ENCODE results near the gene CAV2.

- no peak for TF ChIP-seq CTCF (conservative IDR thresholded peaks at IDR 0.05; ENCODE audit: low read depth, low read length)
- TF ChIP-seq EZH2 (IDR thresholded peaks at IDR 0.05; ENCODE audit: borderline replicate concordance, low read depth, low read length, poor library complexity, severe bottlenecking): no peak
Measured at GRCh38 chr7:116552602-116553001, 53.1 kb downstream of the CAV2 start.
